HG03558 (cell line): ENCODE results near the gene ADGRD1.

Experiments used
- ATAC-seq: cut with Tn5 transposase; IDR thresholded peaks from one replicate; pipeline ENCODE4 v1.9.1; 2021; ENCODE audit warnings: moderate number of reproducible peaks; ENCODE audit not compliant: unreplicated experiment; ENCODE audit errors: extremely low read depth

The ADGRD1 gene

GRCh38 chr12:131138638-131139362 is 185.1 kb downstream of the ADGRD1 start:
- no peak for ATAC-seq

GRCh38 chr12:131139363-131140068 is 185.8 kb downstream of the ADGRD1 start:
- no peak for ATAC-seq

- no peak for ATAC-seq
Measured at GRCh38 chr12:131140069-131140435, 186.3 kb downstream of the ADGRD1 start.

GRCh38 chr12:131140697-131141096 is 187.0 kb downstream of the ADGRD1 start:
- ATAC-seq = no peak

- no peak for ATAC-seq
Measured at GRCh38 chr12:131141514-131141913, 187.8 kb downstream of the ADGRD1 start.

- ATAC-seq = no peak
Measured at GRCh38 chr12:131142891-131143657, 189.4 kb downstream of the ADGRD1 start.

GRCh38 chr12:131146173-131146675 is 192.5 kb downstream of the ADGRD1 start:
- ATAC-seq = no peak

GRCh38 chr12:131147293-131147692 is 193.6 kb downstream of the ADGRD1 start:
- ATAC-seq = no peak

GRCh38 chr12:131147894-131148293 is 194.2 kb downstream of the ADGRD1 start:
- no peak for ATAC-seq

- ATAC-seq = no peak
Measured at GRCh38 chr12:131151558-131152345, 198.0 kb downstream of the ADGRD1 start.

GRCh38 chr12:131152587-131152986 is 198.9 kb downstream of the ADGRD1 start:
- no peak for ATAC-seq

GRCh38 chr12:131153016-131153415 is 199.3 kb downstream of the ADGRD1 start:
- no peak for ATAC-seq

- ATAC-seq = no peak
Measured at GRCh38 chr12:131153956-131154355, 200.2 kb downstream of the ADGRD1 start.

GRCh38 chr12:131155131-131155530 is 201.4 kb downstream of the ADGRD1 start:
- no peak for ATAC-seq

GRCh38 chr12:131157743-131158142 is 204.0 kb downstream of the ADGRD1 start:
- no peak for ATAC-seq

GRCh38 chr12:131159660-131160059 is 206.0 kb downstream of the ADGRD1 start:
- ATAC-seq = no peak

- no peak for ATAC-seq
Measured at GRCh38 chr12:131162113-131162512, 208.4 kb downstream of the ADGRD1 start.

- no peak for ATAC-seq
Measured at GRCh38 chr12:131163189-131163738, 209.6 kb downstream of the ADGRD1 start.

- no peak for ATAC-seq
Measured at GRCh38 chr12:131164096-131164872, 210.6 kb downstream of the ADGRD1 start.
